HG02588 (cell line): ENCODE measurements around the gene NECAB2.

Experiments
- ATAC-seq: cut with Tn5 transposase; IDR thresholded peaks from one replicate; pipeline ENCODE4 v1.9.1; 2021; ENCODE audit warnings: mild to moderate bottlenecking, moderate library complexity; ENCODE audit not compliant: unreplicated experiment

NECAB2 gene

GRCh38 chr16:83967838-83968305 is at the start of gene NECAB2:
Gene NECAB2 (plus strand): TSS chr16:83968244. CDS start chr16:83968649, 405 bp downstream.
- ATAC-seq = no peak

GRCh38 chr16:83920894-83921491 is 47.1 kb upstream of the NECAB2 start:
- ATAC-seq = no peak

DNA sequence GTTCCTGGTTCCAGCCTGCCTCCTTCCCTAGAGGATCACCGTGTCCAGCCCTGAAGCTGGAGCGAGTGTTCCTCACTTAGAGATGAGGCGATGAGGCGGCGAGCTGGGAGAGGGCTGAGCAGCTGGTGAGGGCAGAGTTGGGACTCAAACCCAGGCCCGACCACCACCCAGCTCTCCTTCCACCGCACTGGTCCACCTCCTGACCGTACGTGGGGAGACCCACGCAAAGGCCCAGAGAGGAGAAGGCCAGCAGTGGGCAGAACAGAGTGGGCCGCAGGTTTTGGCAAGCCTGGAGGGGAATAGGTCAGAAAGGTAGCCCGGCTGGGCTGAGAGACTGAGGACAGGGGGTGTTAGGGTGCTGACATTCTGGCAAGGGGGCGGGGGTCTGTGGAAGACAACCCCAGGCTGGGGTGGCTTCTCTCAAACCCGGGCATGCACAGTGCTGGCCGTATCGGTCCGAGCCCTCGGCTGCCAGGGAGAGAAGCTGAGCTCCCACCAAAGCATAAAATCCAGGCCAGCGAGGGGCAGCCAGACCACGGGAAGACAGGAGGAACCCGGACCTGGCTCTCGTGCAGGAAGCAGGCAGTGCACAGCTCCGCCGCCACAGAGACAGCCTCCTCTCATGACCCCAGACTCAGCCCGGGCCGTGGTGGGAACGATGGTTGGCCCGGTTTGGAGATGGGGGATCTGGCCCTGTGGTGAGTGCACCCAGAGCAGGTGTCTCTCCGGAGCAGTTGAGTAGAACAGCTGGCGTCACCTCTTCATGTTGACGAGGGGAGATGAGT is 44.3 kb upstream of the NECAB2 start:
- ATAC-seq = no peak

DNA sequence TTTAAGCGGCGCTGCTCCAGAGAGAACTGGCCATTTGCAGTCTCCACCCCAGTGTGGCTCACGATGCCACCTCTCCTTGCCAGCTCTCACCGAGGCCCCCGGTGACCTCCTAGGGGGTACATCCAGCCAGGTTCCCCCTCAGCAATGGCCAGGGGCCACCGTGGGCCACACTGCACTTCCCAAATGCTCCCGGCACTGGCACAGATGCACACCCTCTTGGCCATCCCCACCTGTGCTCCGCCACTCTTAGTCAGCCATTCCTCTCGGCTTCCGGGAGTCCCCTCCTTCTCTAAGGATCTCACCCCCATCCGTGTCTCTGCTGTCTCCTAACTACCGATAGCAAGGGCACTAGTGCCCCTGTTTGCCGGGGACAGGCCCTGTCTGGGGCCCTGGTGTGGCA is 43.4 kb upstream of the NECAB2 start:
- no peak for ATAC-seq

- no peak for ATAC-seq
These were observed 42.7 kb upstream of the NECAB2 start for GRCh38 chr16:83925095-83925905.

GRCh38 chr16:83925957-83926725 is 41.9 kb upstream of the NECAB2 start:
- ATAC-seq = no peak

DNA sequence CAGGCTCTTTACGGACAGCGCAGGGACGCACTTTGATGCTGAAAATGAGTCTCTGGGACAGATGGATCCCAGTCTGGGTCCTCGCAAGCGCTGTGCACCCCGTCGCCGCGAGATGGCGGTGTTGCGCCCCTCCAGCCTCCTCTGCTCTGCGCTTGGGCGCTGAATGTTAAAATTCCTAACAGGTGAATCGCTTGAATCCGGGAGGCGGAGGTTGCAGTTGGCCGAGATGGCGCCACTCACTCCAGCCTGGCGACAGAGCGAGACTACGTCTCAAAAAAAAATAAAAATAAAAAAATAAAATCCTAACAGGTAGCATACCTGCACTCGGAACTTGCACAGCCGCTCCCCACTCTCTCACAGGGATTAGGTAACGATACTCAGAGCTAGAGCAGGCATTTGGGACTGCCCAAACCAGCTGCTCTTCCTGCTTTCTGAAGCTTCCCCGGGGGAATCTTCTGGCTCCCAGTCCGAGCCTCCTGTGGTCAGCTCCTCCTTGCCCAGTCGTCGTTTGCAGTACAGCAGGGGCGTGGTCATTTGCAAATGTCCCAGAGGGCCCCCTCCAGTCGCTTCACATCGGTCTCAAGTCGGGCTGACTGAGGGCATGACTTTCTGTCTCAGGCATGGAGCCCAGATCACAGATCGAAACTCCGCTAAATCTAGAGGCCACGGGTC is 41.2 kb upstream of the NECAB2 start:
- ATAC-seq = no peak

GRCh38 chr16:83928341-83929055 is 39.5 kb upstream of the NECAB2 start:
- no peak for ATAC-seq

DNA sequence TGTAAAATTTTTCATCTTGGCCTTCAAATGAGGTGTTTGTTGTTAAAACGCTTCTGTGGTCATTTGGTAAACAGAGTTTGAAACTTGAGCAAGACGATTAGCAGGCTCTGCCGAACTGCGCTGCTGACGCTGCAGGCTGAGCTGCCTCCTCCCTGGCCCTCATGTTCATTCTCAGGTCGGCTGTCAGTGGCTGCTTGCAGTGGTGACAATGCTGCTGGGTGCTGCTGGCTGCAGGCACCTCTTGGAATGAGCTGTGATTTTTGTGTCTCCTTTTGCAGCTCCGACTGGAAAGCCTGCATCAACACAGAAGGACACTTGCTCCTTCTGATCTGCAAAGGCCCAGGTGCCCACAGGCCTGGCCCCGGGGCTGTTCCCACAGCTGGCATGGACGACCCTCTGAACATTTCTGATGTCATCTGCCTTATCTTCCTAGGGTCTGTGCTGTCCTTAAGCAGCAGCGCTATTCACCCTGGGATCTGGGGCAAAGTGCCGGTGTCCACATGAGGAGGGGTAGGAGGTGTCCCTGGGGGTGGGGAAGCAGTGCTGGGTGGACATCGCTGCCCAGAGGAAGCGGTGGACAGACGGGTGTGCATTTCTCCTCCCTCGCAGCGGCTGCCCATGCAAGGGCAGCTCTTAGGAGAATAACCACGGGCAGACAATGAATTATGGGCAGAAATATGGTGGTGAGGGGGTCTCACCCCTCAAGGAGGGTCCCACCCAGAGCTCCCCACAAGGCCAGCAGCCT is 38.1 kb upstream of the NECAB2 start:
- ATAC-seq = no peak

DNA sequence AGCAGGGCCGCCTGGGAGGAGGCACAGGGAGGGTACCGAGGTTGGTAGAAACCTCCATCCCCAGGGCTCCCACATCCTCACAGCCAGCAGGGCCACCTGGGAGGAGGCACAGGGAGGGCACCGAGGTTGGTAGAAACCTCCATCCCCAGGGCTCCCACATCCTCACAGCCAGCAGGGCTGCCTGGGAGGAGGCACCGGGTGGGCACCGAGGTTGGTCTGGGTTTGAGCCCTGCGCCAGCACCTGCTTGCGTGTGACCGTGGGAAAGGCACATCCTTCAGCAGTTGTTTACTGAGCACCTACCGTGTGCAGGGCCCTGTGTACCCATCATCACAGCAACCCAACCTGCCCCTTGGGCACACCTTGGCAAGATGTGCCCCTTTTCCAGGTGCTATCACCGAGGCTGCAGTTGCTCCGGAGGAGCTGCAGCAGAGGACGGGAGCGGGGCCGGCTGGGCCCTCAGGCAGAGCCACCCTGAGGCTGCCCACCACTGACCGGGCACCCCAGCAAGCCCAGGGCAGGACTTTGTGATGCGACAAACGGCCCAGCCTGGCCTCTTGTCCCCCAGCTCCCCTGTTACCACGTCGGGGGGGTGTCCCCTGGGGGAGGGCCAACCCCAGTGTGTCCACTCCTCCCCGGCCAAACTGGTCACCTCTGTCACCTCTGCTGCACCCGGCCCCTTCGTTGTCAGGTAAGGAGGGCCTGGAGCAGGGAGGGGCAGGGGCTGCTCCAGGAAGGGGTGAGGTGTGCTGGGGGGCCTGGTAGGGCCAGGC is 37.1 kb upstream of the NECAB2 start:
- no peak for ATAC-seq

DNA sequence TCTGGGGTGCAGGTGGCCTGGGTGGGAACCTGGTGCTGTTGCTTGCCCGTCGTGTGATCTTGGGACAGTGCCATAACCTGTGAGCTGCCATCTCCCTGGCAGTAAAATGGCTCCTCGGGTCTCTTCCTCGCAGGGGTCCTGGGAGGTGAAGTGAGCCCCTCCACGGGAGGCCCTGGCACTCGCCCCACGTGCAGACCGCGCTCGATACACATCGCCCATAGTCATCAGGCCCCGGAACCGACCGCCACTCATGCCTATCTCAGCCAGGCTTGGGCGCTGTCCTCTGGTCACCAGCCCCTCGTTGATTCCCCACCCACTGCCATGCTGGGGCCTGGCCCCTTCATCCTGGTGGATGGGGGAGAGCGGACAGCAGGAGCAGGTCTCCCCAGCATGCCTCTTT is 36.5 kb upstream of the NECAB2 start:
- ATAC-seq = no peak

GRCh38 chr16:83932304-83932703 is 35.7 kb upstream of the NECAB2 start:
- no peak for ATAC-seq

GRCh38 chr16:83932955-83933673 is 34.9 kb upstream of the NECAB2 start:
- ATAC-seq = no peak

DNA sequence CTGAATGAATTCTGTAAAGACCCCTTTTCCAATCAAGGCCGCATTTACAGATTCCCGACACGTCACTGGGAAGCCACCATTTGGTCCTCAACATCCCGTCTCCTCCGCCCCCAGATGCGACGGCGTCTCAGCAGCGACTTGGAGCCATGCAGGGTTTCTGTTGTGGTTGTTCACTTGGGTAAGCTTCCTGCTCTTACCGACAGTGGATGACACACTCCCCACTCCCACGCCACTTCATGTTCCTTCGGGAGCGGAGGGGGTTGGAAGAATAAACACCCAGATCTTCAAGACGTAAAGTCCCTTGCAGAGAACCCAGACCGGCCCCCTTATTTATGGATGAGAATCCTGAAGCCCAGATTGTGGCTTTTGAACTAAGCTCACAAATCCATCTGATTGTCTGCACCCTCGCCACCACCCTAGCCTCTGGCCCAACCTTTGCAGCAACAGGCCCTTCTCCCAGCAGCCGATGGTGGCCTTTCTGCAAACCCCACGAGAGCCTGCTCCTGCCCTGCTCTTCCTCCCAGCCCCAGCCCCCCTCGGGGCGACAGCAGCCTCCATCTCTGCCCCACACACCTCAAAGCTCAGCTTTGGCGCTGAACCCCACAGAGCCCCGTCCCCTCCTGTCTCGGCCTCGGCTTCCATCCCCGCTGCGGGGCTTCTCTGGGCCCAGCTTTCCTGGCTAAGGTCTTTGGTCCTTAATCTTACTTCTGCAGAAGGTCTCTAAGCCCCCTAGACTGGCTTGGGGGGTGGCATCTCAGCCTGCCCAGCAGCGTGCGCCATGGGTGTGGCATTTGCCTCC is 34.0 kb upstream of the NECAB2 start:
- no peak for ATAC-seq

GRCh38 chr16:83934684-83934977 is 33.4 kb upstream of the NECAB2 start:
- no peak for ATAC-seq

DNA sequence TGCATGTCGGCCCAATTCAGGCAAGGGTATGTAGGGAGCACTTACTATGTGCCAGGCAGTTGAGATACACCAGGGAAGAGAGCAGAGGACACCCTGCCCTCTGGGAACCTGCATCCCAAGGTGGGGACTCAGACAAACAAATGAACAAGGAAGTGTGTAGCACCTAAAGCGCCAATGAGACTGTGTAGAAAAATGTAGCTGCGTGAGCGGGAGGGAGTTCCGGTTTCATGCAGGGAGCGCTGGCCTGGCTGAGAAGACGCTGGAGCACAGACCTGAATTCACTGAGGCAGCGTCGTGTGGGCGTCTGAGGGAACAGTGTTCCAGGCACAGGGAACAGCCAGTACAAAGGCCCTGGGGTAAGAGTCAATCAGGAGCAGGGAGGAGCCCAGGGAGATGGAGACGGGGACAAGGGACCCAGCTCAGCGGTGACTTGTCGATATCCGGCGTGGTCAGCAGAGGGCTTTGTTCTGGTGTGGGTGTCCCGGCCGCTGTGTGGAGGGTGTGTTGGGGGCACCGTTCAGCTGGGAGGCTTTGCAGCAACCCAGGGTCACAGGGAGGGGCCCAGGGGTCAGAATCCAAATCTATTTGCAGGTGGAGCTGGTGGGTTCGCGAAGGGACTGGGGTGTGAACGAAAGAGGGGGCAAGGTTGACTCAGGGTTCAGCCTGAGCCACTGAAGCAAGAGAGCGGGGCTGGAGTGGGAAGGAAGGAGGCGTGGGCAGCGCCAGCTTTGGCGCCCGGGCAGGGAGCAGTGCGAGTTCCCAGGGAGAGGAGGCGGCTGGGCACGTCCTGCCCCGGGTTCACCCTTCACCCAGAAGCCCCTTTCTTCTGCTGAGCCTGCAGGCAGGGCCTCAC is 32.8 kb upstream of the NECAB2 start:
- ATAC-seq = no peak
